IMR-90 (cell line): Measurements from ENCODE around the gene DMRT1. TPM values are rescaled to one million over a fixed set of nuclear protein-coding genes. Genes with fewer than 3 reads are reported as not detected.

ENCODE experiments used
- ATAC-seq: fragments of 200-7000 bp; cut with Tn5 transposase; 2 replicates; pipeline ENCODE4 v1.9.1; 2020; ENCODE audit warnings: low read depth, mild to moderate bottlenecking, moderate library complexity
- BruUV-seq: library from RNA; stranded (reverse); fragments of 400-500 nt; replicated peaks from 2 replicates; lab custom pipeline; 2021; lab: Mats Ljungman, UMichigan
- CTCF ChIA-PET: fragments of 300-600 bp; formaldehyde crosslinking; extraction: SDS; loops from one replicate; lab custom pipeline; 2021; ENCODE audit warnings: antibody characterized with exemption; lab: Yijun Ruan, JAX
- POLR2A ChIA-PET: fragments of 300-600 bp; sonication (Branson Sonifier 250); formaldehyde crosslinking; loops from one replicate; lab custom pipeline; 2022; ENCODE audit warnings: antibody characterized with exemption; ENCODE audit not compliant: unreplicated experiment; lab: Charles Lee
- DNase-seq: peaks from one replicate; pipeline ENCODE4 v3.0.0; 2013
- H2AFZ ChIP-seq: replicated peaks from 2 replicates; pipeline ENCODE3; 2013; ENCODE audit warnings: low read length, mild to moderate bottlenecking; ENCODE audit not compliant: poor library complexity
- H2AK5ac ChIP-seq: 2 replicates; pipeline ENCODE4 v1.6.1; 2013; ENCODE audit warnings: low read depth, low read length, inconsistent platforms
- H2AK9ac ChIP-seq: replicated peaks from 2 replicates; pipeline ENCODE3; 2013; ENCODE audit warnings: mild to moderate bottlenecking, low read depth, low read length, moderate library complexity; ENCODE audit not compliant: poor library complexity
- H2BK120ac ChIP-seq: 2 replicates; pipeline ENCODE4 v1.6.1; 2013; ENCODE audit warnings: low read depth, low read length, inconsistent platforms
- H2BK15ac ChIP-seq: 3 replicates; pipeline ENCODE4 v1.6.1; 2013; ENCODE audit warnings: low read depth, low read length, inconsistent platforms
- H2BK20ac ChIP-seq: 2 replicates; pipeline ENCODE4 v1.6.1; 2013; ENCODE audit warnings: low read depth, mild to moderate bottlenecking, inconsistent platforms, low read length, moderate library complexity
- H2BK5ac ChIP-seq: 2 replicates; pipeline ENCODE4 v1.6.1; 2013; ENCODE audit warnings: mild to moderate bottlenecking, low read depth, low read length, inconsistent platforms; ENCODE audit not compliant: poor library complexity, severe bottlenecking
- H3K14ac ChIP-seq: replicated peaks from 2 replicates; pipeline ENCODE4 v1.6.1; 2013; ENCODE audit warnings: low read depth, low read length, inconsistent platforms
- H3K18ac ChIP-seq: 2 replicates; pipeline ENCODE4 v1.6.1; 2013; ENCODE audit warnings: low read depth, low read length, control low read depth
- H3K23ac ChIP-seq: 2 replicates; pipeline ENCODE4 v1.6.1; 2013; ENCODE audit warnings: low read depth, low read length, inconsistent platforms
- H3K27ac ChIP-seq: 2 replicates; pipeline ENCODE4 v1.5.1; 2013; ENCODE audit warnings: mild to moderate bottlenecking, control low read depth, low read length; ENCODE audit not compliant: insufficient read depth
- H3K27me3 ChIP-seq: 2 replicates; pipeline ENCODE4 v1.6.1; 2013; ENCODE audit warnings: low read length; ENCODE audit not compliant: control insufficient read depth, insufficient read depth
- H3K36me3 ChIP-seq: 2 replicates; pipeline ENCODE4 v1.6.1; 2013; ENCODE audit warnings: low read length, mixed read lengths; ENCODE audit not compliant: control insufficient read depth, insufficient read depth
- H3K4ac ChIP-seq: 2 replicates; pipeline ENCODE4 v1.6.1; 2013; ENCODE audit warnings: low read depth, low read length, inconsistent platforms
- H3K4me1 ChIP-seq: 2 replicates; pipeline ENCODE4 v1.6.1; 2013; ENCODE audit warnings: low read length, mixed read lengths; ENCODE audit not compliant: control insufficient read depth, insufficient read depth
- H3K4me2 ChIP-seq: 2 replicates; pipeline ENCODE4 v1.6.1; 2013; ENCODE audit warnings: low read depth, mild to moderate bottlenecking, control low read depth, low read length, moderate library complexity
- H3K4me3 ChIP-seq: 2 replicates; pipeline ENCODE4 v1.5.1; 2013; ENCODE audit warnings: low read depth, mild to moderate bottlenecking, control low read depth, low read length, moderate library complexity; ENCODE audit not compliant: insufficient read depth
- H3K56ac ChIP-seq: 2 replicates; pipeline ENCODE4 v1.6.1; 2013; ENCODE audit warnings: low read length, inconsistent platforms; ENCODE audit not compliant: insufficient read depth; ENCODE audit errors: extremely low read depth
- H3K79me1 ChIP-seq, 2 experiments: 2 replicates each; pipeline ENCODE4 v1.6.1; 2013; ENCODE audit warnings: low read length in 2 of 2, inconsistent platforms in 1 of 2, low read depth in 1 of 2
- H3K9ac ChIP-seq: 2 replicates; pipeline ENCODE4 v1.6.1; 2013; ENCODE audit warnings: low read depth, low read length, control low read depth
- H3K9me1 ChIP-seq: 2 replicates; pipeline ENCODE4 v1.6.1; 2013; ENCODE audit warnings: low read length, inconsistent platforms; ENCODE audit not compliant: insufficient read depth
- H3K9me3 ChIP-seq: 2 replicates; pipeline ENCODE4 v1.6.1; 2013; ENCODE audit warnings: low read length; ENCODE audit not compliant: control insufficient read depth, insufficient read depth
- H4K20me1 ChIP-seq: 2 replicates; pipeline ENCODE4 v1.6.1; 2013; ENCODE audit warnings: low read length, inconsistent platforms; ENCODE audit not compliant: insufficient read depth
- H4K5ac ChIP-seq: 2 replicates; pipeline ENCODE4 v1.6.1; 2013; ENCODE audit warnings: mild to moderate bottlenecking, low read depth, low read length, control low read depth
- H4K8ac ChIP-seq, 2 experiments: 2 replicates each; pipeline ENCODE4 v1.6.1; 2013; ENCODE audit warnings: low read depth in 2 of 2, low read length in 2 of 2, control low read depth in 1 of 2, inconsistent platforms in 1 of 2
- H4K91ac ChIP-seq: 2 replicates; pipeline ENCODE4 v1.6.1; 2013; ENCODE audit warnings: low read depth, low read length, inconsistent platforms; ENCODE audit not compliant: insufficient read depth
- SMC3 ChIP-seq: fragments of 150-350 bp; IDR thresholded peaks from 2 replicates; pipeline ENCODE4 v1.6.1; 2016; ENCODE audit warnings: low read depth, mild to moderate bottlenecking, antibody characterized with exemption, low read length, moderate library complexity
- WGBS, 2 experiments: methylation state at CpG; one replicate each; pipeline versions ENCODE4 v1.1.5 to v1.1.7; 2013; ENCODE audit warnings: missing lambda C conversion rate in 2 of 2; ENCODE audit not compliant: insufficient read length in 1 of 2; ENCODE audit errors: extremely low coverage in 2 of 2; 5-methylcytosine and 5-hydroxymethylcytosine counted together
- dilution Hi-C: fragments of 300-500 bp; cut with HindIII; formaldehyde crosslinking; loops from one replicate; pipeline ENCODE4 v1.14.3; 2018; ENCODE audit warnings: low sequenced_read_pairs; ENCODE audit not compliant: unreplicated experiment
- in situ Hi-C: fragments of 300-500 bp; cut with MboI; formaldehyde crosslinking; loops from 3 replicates; pipeline ENCODE4 v1.14.3; 2019; ENCODE audit warnings: low sequenced_read_pairs, inconsistent platforms, mixed read lengths
- intact Hi-C: fragments of 100-400 bp; cut with micrococcal nuclease; formaldehyde crosslinking; loops from 2 replicates; pipeline ENCODE4 v1.10.0; 2022
- polyA plus RNA-seq, 3 experiments: library from polyadenylated mRNA; depleted of rRNA; stranded (reverse); fragments of >200 nt; gene quantifications; 2 replicates each; pipeline ENCODE4 v1.2.3, GENCODE V29; 2012; ENCODE audit warnings: low replicate concordance in 1 of 3
- total RNA-seq: library from RNA; depleted of rRNA; stranded (reverse); fragments of >200 nt; gene quantifications from 2 replicates; pipeline ENCODE4 v1.2.3, GENCODE V29; 2012

DMRT1 gene
- total and polyA plus RNA-seq, 2 of the 4 experiments (the other 2 are of a cell fraction), result not detected

- Histone ChIP-seq H3K14ac (no peak overlapping the region), H2AK9ac (no peak overlapping the region), H2BK5ac (no peak overlapping the region), H3K27ac (no peak overlapping the region), H3K18ac (no peak overlapping the region), H2BK120ac (no peak overlapping the region), H3K27me3 (peaks cover 86% of the 10 kb centered on the region), H3K9me1 (no peaks in the 10 kb centered on the region), H4K5ac (no peak overlapping the region), H3K9me3 (peaks cover 14% of the 10 kb centered on the region; the same call in 1 of the 2 replicates), H2BK20ac (no peak overlapping the region), H3K36me3 (no peaks in the 10 kb centered on the region), H3K4ac (no peak overlapping the region), H4K91ac (no peak overlapping the region), H3K56ac (no peak overlapping the region), H2AK5ac (no peak overlapping the region), H3K4me3 (no peak overlapping the region), H4K20me1 (no peaks in the 10 kb centered on the region), H3K23ac (no peak overlapping the region), H2BK15ac (no peak overlapping the region), H4K8ac (no peak overlapping the region), H3K9ac (no peak overlapping the region), H3K79me1 (no peaks in the 10 kb centered on the region), H3K4me2 (no peak overlapping the region), H3K4me1 (no peaks in the 10 kb centered on the region), H2AFZ (no peak overlapping the region)
- no CpG with 5 or more reads among the region's 23 CpGs for WGBS, 2 experiments
- in situ Hi-C loops (no loop called here), dilution Hi-C loops (no loop called here), intact Hi-C loops (no loop called here)
- ATAC-seq (no peak), DNase-seq (no peak)
- POLR2A ChIA-PET, result no interaction called here
- no TSS peak for BruUV-seq
- no peak for TF ChIP-seq SMC3
- CTCF ChIA-PET, result interaction anchor here (0.6 kb wide), 1 partner anchor 77 kb away, joined by 3 read pairs; no protein-coding TSS in a partner anchor
Observed at GRCh38 chr9:975740-976257, 134.3 kb downstream of the DMRT1 start.
